ENCODE measurements around the gene GLT6D1. TPM values are rescaled to one million over a fixed set of nuclear protein-coding genes. Genes with fewer than 3 reads are reported as not detected.

The GLT6D1 gene
- polyA plus RNA-seq, 1 experiment = not detected

DNA sequence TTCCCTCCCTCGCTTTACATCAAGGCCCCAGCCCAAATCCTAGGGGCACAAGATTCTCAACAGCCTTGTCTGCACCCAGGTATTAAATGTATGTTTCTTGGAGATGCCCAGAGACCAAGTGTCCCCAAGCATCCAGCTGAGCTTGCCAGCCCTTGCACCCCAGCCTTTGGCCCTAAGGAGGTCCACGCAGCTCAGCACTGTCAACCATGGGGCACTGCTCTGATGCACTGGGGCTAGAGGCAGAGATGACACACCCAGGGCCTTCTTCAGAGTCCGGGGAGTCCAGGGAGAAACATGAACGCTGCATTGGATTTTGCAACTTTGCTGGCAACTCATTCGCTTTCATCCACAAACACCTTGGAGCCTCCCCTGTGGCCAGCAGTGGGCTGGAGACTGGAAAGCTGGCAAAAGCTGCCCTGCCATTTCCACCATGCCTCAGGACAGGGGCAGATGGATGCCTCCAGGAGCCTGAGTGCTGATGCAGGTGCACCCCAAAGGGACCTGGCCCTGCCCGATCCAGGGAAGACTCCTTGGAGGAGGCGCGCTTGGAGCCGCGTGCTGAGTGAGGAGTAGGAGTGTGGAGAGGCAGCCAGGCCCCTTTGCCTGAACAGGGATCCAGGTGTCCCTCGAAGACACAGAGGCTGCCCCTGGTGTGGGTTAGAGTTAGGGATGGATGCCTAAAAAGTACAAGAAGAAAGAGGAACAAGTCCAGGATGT lies 58.5 kb downstream of the GLT6D1 start:
- Histone ChIP-seq H3K36me3 (ENCODE audit: control insufficient read depth, insufficient read depth, low read length) (no peaks in the 10 kb centered on the region), H3K4me3 (ENCODE audit: low read depth, low read length) (no peak overlapping the region), H3K27me3 (ENCODE audit: control insufficient read depth, insufficient read depth, low read length) (no peaks in the 10 kb centered on the region)
- DNase-seq (ENCODE audit: low read depth) = no peak
- TF ChIP-seq, protein P1, sequence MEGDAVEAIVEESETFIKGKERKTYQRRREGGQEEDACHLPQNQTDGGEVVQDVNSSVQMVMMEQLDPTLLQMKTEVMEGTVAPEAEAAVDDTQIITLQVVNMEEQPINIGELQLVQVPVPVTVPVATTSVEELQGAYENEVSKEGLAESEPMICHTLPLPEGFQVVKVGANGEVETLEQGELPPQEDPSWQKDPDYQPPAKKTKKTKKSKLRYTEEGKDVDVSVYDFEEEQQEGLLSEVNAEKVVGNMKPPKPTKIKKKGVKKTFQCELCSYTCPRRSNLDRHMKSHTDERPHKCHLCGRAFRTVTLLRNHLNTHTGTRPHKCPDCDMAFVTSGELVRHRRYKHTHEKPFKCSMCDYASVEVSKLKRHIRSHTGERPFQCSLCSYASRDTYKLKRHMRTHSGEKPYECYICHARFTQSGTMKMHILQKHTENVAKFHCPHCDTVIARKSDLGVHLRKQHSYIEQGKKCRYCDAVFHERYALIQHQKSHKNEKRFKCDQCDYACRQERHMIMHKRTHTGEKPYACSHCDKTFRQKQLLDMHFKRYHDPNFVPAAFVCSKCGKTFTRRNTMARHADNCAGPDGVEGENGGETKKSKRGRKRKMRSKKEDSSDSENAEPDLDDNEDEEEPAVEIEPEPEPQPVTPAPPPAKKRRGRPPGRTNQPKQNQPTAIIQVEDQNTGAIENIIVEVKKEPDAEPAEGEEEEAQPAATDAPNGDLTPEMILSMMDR (IDR thresholded peaks at IDR 0.05; ENCODE audit: insufficient read depth, low read depth, low read length) = no peak
- POLR2A ChIA-PET = no interaction called here
- CTCF ChIA-PET = no interaction called here

DNA sequence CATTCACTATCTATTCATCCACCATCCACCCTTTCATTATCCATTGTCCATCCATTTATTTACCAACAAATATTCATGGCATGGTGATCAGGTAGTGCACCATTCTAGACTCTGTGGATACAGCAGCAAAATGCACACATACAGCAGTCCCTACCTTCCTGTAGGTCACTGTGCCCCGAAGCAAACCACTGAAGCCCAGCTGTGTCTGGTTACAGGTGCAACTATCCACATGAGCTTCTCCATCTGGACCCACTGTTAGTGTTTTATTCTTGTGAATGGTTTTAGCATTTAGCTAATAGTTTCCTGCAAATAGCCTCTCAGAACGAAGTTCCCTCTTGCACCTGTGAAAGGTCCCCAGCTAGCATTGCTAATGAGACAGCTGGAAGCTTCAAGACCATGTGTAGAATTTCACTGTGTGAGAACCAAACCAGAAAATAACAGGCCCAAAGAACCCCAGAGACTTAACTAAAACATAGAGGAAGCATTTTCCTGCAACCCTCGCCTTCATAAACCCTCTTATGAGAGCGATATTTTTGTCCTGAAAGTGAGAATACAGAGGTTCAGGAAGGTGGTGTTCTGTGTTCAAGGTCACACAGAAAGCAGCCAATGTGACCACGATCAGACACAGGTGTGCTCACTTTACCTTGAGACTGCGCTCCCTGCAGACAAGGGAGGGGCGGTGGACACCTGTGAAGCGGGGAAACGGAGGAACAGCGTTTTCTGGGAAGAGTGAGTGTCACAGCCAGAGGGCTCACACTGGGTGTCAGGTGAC lies 59.3 kb downstream of the GLT6D1 start:
- TF ChIP-seq, protein P1 (IDR thresholded peaks at IDR 0.05; ENCODE audit: insufficient read depth, low read depth, low read length) = no peak
- POLR2A ChIA-PET = no interaction called here
- CTCF ChIA-PET = interaction anchor here (1.0 kb wide), 1 partner anchor 23 kb away, joined by 3 read pairs; no protein-coding TSS in a partner anchor
- Histone ChIP-seq H3K36me3 (ENCODE audit: control insufficient read depth, insufficient read depth, low read length) (no peaks in the 10 kb centered on the region), H3K27me3 (ENCODE audit: control insufficient read depth, insufficient read depth, low read length) (no peaks in the 10 kb centered on the region), H3K4me3 (ENCODE audit: low read depth, low read length) (no peak overlapping the region)
- DNase-seq (ENCODE audit: low read depth) = no peak

DNA sequence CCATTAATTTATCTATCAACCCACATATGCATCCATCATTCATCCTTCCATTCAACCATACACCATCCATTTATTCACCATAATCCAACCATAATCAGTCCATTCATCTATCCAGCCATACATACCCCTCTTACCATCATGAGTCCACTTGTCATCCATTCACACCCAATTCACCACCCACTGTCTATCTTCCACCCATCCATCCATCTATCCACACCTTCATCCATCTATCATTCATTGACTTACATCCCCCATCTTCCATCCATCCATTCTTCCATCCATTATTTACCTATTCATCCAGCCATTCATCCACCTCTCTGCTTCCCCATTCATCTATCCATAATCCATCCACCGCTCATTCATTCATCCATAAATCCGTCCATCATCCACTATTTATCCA lies 60.0 kb downstream of the GLT6D1 start:
- TF ChIP-seq, protein P1 (IDR thresholded peaks at IDR 0.05; ENCODE audit: insufficient read depth, low read depth, low read length) = no peak
- no peaks in the 10 kb centered on the region for H3K36me3 ChIP-seq (ENCODE audit: control insufficient read depth, insufficient read depth, low read length)
- CTCF ChIA-PET = interaction anchor here (1.0 kb wide), 1 partner anchor 24 kb away, joined by 3 read pairs; no protein-coding TSS in a partner anchor
- POLR2A ChIA-PET = no interaction called here
- H3K27me3 ChIP-seq (ENCODE audit: control insufficient read depth, insufficient read depth, low read length) = no peaks in the 10 kb centered on the region
- DNase-seq (ENCODE audit: low read depth) = no peak
- no peak overlapping the region for H3K4me3 ChIP-seq (ENCODE audit: low read depth, low read length)

DNA sequence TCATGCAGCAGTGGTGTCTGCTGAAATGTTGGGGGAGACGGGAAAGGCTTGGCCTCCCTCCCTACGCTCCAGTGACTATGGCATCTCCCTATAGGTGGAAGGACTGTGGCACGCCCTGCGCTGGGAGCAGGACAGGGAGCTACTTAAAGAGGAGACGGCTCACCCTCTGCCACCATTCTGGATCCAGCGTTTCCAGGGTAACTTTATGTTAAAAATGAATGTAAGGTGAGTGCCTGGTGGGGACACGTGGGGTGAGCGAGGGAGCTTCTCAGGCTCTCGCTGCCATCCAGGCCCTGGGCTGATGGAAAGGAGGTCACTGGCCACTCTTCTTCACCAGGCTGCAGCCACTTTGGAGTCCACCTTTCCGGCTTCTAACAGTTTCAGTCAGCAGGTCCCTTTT lies 62.1 kb downstream of the GLT6D1 start:
- TF ChIP-seq, protein P1 (IDR thresholded peaks at IDR 0.05; ENCODE audit: insufficient read depth, low read depth, low read length) = no peak
- ChIA-PET CTCF (no interaction called here), POLR2A (no interaction called here)
- Histone ChIP-seq H3K36me3 (ENCODE audit: control insufficient read depth, insufficient read depth, low read length) (no peaks in the 10 kb centered on the region), H3K4me3 (ENCODE audit: low read depth, low read length) (no peak overlapping the region), H3K27me3 (ENCODE audit: control insufficient read depth, insufficient read depth, low read length) (no peaks in the 10 kb centered on the region)
- no peak for DNase-seq (ENCODE audit: low read depth)

DNA sequence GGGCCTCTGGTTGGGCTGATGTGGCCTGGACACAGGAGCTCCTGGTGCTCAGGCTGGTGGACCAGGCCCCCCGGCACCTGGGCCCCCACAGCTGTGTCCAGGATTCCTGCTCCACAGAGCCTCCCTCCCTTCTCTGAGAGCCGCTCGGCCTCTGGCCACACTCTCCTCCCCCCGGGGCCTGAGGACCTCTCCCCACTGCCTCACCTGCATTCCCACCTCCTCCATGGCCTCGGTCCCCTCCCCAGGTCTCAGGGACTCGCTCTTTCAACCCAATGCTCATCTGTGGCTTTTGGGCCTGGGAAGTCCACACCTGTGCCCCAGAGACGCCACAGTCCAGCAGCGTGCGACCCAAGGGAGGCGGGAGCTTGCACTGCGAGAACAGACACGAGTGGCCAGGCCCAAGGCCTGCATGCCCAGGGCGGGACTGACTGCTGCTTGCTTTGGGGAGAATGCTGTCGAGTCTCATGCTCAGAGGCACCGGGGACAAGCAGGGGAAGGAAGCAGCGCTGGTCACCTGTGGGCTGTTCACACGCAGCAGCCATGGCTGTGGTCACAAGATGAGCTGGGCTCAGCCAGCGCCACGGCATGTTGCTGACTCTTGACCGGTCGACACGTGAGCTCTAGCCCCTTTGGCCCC lies 63.2 kb downstream of the GLT6D1 start:
- Histone ChIP-seq H3K36me3 (ENCODE audit: control insufficient read depth, insufficient read depth, low read length) (no peaks in the 10 kb centered on the region), H3K27me3 (ENCODE audit: control insufficient read depth, insufficient read depth, low read length) (no peaks in the 10 kb centered on the region), H3K4me3 (ENCODE audit: low read depth, low read length) (no peak overlapping the region)
- ChIA-PET POLR2A (no interaction called here), CTCF (no interaction called here)
- no peak for DNase-seq (ENCODE audit: low read depth)
- TF ChIP-seq, protein P1 (IDR thresholded peaks at IDR 0.05; ENCODE audit: insufficient read depth, low read depth, low read length) = no peak

All from BJ (cell line).